ENCODE results near the gene C1orf226.

The C1orf226 gene

GRCh38 chr1:162370721-162371120, 10.8 kb upstream of the C1orf226 start:
- no peak overlapping the region for H3K27ac ChIP-seq
- no peak for TF ChIP-seq ZFX (IDR thresholded peaks at IDR 0.05; ENCODE audit: borderline replicate concordance)
- no peak for TF ChIP-seq CTCF (IDR thresholded peaks at IDR 0.05)

GRCh38 chr1:162371611-162372010, 9.9 kb upstream of the C1orf226 start:
- no peak overlapping the region for H3K27ac ChIP-seq
- TF ChIP-seq ZFX (IDR thresholded peaks at IDR 0.05; ENCODE audit: borderline replicate concordance) (no peak), CTCF (IDR thresholded peaks at IDR 0.05) (no peak)

GRCh38 chr1:162372159-162373071, 9.1 kb upstream of the C1orf226 start:
- TF ChIP-seq ZFX (IDR thresholded peaks at IDR 0.05; ENCODE audit: borderline replicate concordance) (no peak), CTCF (IDR thresholded peaks at IDR 0.05) (no peak)
- no peak overlapping the region for H3K27ac ChIP-seq

- no peak overlapping the region for H3K27ac ChIP-seq
- TF ChIP-seq ZFX (IDR thresholded peaks at IDR 0.05; ENCODE audit: borderline replicate concordance) (no peak), CTCF (IDR thresholded peaks at IDR 0.05) (no peak)
These were observed 8.5 kb upstream of the C1orf226 start for GRCh38 chr1:162373072-162373427.

- no peak overlapping the region for H3K27ac ChIP-seq
- TF ChIP-seq CTCF (IDR thresholded peaks at IDR 0.05) (no peak), ZFX (IDR thresholded peaks at IDR 0.05; ENCODE audit: borderline replicate concordance) (no peak)
These were observed 7.8 kb upstream of the C1orf226 start for GRCh38 chr1:162373541-162374260.

GRCh38 chr1:162374406-162374805, 7.1 kb upstream of the C1orf226 start:
- TF ChIP-seq CTCF (IDR thresholded peaks at IDR 0.05) = no peak
- no peak for TF ChIP-seq ZFX (IDR thresholded peaks at IDR 0.05; ENCODE audit: borderline replicate concordance)
- H3K27ac ChIP-seq = no peak overlapping the region

GRCh38 chr1:162375463-162375862, 6.1 kb upstream of the C1orf226 start:
- H3K27ac ChIP-seq = no peak overlapping the region
- TF ChIP-seq CTCF (IDR thresholded peaks at IDR 0.05) (no peak), ZFX (IDR thresholded peaks at IDR 0.05; ENCODE audit: borderline replicate concordance) (no peak)

Data from 22Rv1 (cell line).